H9 (cell line): Measurements from ENCODE around the gene TNFRSF4. TPM values are rescaled to one million over a fixed set of nuclear protein-coding genes. Genes with fewer than 3 reads are reported as not detected.

Experiments
- DNase-seq: peaks from one replicate; pipeline ENCODE4 v3.0.0-alpha.2; 2017
- H2AFZ ChIP-seq: one replicate; pipeline ENCODE4 v1.6.1; 2013; ENCODE audit warnings: mild to moderate bottlenecking, low read length, control low read depth, moderate library complexity
- H2AK5ac ChIP-seq: 2 replicates; pipeline ENCODE4 v1.6.1; 2013; ENCODE audit warnings: low read length, control low read depth, mixed read lengths; ENCODE audit not compliant: insufficient read length
- H2BK120ac ChIP-seq: one replicate; pipeline ENCODE4 v1.6.1; 2013; ENCODE audit warnings: low read depth, mild to moderate bottlenecking, low read length, control low read depth, inconsistent platforms; ENCODE audit not compliant: poor library complexity, severe bottlenecking
- H2BK12ac ChIP-seq: 2 replicates; pipeline ENCODE4 v1.6.1; 2013; ENCODE audit warnings: low read length, control low read depth, mixed read lengths, low read depth; ENCODE audit not compliant: insufficient read length
- H2BK15ac ChIP-seq: 2 replicates; pipeline ENCODE4 v1.6.1; 2013; ENCODE audit warnings: low read depth, low read length, control low read depth
- H2BK20ac ChIP-seq: one replicate; pipeline ENCODE4 v1.6.1; 2013; ENCODE audit warnings: low read depth, mild to moderate bottlenecking, low read length, control low read depth, inconsistent platforms; ENCODE audit not compliant: poor library complexity, severe bottlenecking
- H2BK5ac ChIP-seq: 2 replicates; pipeline ENCODE4 v1.6.1; 2013; ENCODE audit warnings: low read length, control low read depth, mixed read lengths; ENCODE audit not compliant: insufficient read length
- H3K14ac ChIP-seq: 2 replicates; pipeline ENCODE4 v1.6.1; 2013; ENCODE audit warnings: low read length, control low read depth; ENCODE audit not compliant: insufficient read depth
- H3K18ac ChIP-seq: 2 replicates; pipeline ENCODE4 v1.6.1; 2013; ENCODE audit warnings: low read depth, mild to moderate bottlenecking, mixed read lengths, low read length, control low read depth; ENCODE audit not compliant: insufficient read length
- H3K23ac ChIP-seq: 2 replicates; pipeline ENCODE4 v1.6.1; 2013; ENCODE audit warnings: low read length, control low read depth, mixed read lengths, low read depth; ENCODE audit not compliant: insufficient read length
- H3K23me2 ChIP-seq: 2 replicates; pipeline ENCODE4 v1.6.1; 2013; ENCODE audit warnings: low read depth, mild to moderate bottlenecking, mixed read lengths, low read length, control low read depth; ENCODE audit not compliant: insufficient read length, poor library complexity, severe bottlenecking
- H3K27ac ChIP-seq: 2 replicates; pipeline ENCODE4 v1.5.1; 2013; ENCODE audit warnings: low read length, control low read depth, mixed read lengths, low read depth; ENCODE audit not compliant: insufficient read length
- H3K27me3 ChIP-seq: 2 replicates; pipeline ENCODE4 v1.6.1; 2013; ENCODE audit warnings: low read length, control low read depth, inconsistent platforms; ENCODE audit not compliant: insufficient read depth
- H3K4ac ChIP-seq: 2 replicates; pipeline ENCODE4 v1.6.1; 2013; ENCODE audit warnings: low read depth, mild to moderate bottlenecking, control low read depth, inconsistent platforms, low read length, moderate library complexity
- H3K4me1 ChIP-seq: 2 replicates; pipeline ENCODE4 v1.6.1; 2013; ENCODE audit warnings: low read length, control low read depth, inconsistent platforms; ENCODE audit not compliant: insufficient read depth
- H3K4me2 ChIP-seq: 2 replicates; pipeline ENCODE4 v1.6.1; 2013; ENCODE audit warnings: low read length, control low read depth, mixed read lengths; ENCODE audit not compliant: insufficient read length, insufficient read depth
- H3K56ac ChIP-seq: 2 replicates; pipeline ENCODE4 v1.6.1; 2013; ENCODE audit warnings: low read depth, mild to moderate bottlenecking, mixed read lengths, low read length, control low read depth; ENCODE audit not compliant: insufficient read length
- H3K79me1 ChIP-seq: 2 replicates; pipeline ENCODE4 v1.6.1; 2013; ENCODE audit warnings: low read depth, mild to moderate bottlenecking, moderate library complexity, low read length, control low read depth, inconsistent platforms; ENCODE audit not compliant: insufficient read depth, poor library complexity, severe bottlenecking
- H3K79me2 ChIP-seq: 2 replicates; pipeline ENCODE4 v1.6.1; 2013; ENCODE audit warnings: low read length, control low read depth, inconsistent platforms; ENCODE audit not compliant: insufficient read depth
- H3K9ac ChIP-seq: 2 replicates; pipeline ENCODE4 v1.6.1; 2013; ENCODE audit warnings: low read length, control low read depth, mixed read lengths; ENCODE audit not compliant: insufficient read length; ENCODE audit errors: extremely low read depth
- H3K9me3 ChIP-seq: one replicate; pipeline ENCODE4 v1.6.1; 2013; ENCODE audit warnings: low read depth, low read length, inconsistent platforms; ENCODE audit not compliant: control insufficient read depth
- H3T11ph ChIP-seq: one replicate; pipeline ENCODE4 v1.6.1; 2013; ENCODE audit warnings: mild to moderate bottlenecking, low read length, control low read depth, inconsistent platforms
- H4K20me1 ChIP-seq: one replicate; pipeline ENCODE4 v1.6.1; 2013; ENCODE audit not compliant: control insufficient read depth, insufficient read length, insufficient read depth
- H4K5ac ChIP-seq: 2 replicates; pipeline ENCODE4 v1.6.1; 2013; ENCODE audit warnings: low read depth, mild to moderate bottlenecking, mixed read lengths, low read length, control low read depth; ENCODE audit not compliant: insufficient read length
- H4K8ac ChIP-seq: replicated peaks from 2 replicates; pipeline ENCODE4 v1.6.1; 2013; ENCODE audit warnings: low read length, control low read depth, mixed read lengths, low read depth; ENCODE audit not compliant: insufficient read length
- H4K91ac ChIP-seq: 2 replicates; pipeline ENCODE4 v1.6.1; 2013; ENCODE audit warnings: low read depth, mild to moderate bottlenecking, moderate library complexity, mixed read lengths, low read length, control low read depth; ENCODE audit not compliant: insufficient read length
- H3K27ac Mint-ChIP-seq, 3 experiments: 2 replicates in 2 of 3; 3 replicates in 1 of 3; pipeline ENCODE4 v1.8.0; 2020 to 2021; ENCODE audit warnings: mixed read lengths in 3 of 3, mild to moderate bottlenecking in 1 of 3, moderate library complexity in 1 of 3
- H3K27me3 Mint-ChIP-seq: 2 replicates; pipeline ENCODE4 v1.8.0; 2021; ENCODE audit warnings: low read depth, mild to moderate bottlenecking, moderate library complexity, mixed read lengths
- H3K36me3 Mint-ChIP-seq, 3 experiments: 2 replicates in 2 of 3; 3 replicates in 1 of 3; pipeline ENCODE4 v1.8.0; 2020 to 2021; ENCODE audit warnings: low read depth in 3 of 3, mixed read lengths in 3 of 3; ENCODE audit not compliant: insufficient read depth in 1 of 3
- H3K4me1 Mint-ChIP-seq, 2 experiments: 2 replicates each; pipeline ENCODE4 v1.8.0; 2020; ENCODE audit warnings: mixed read lengths in 2 of 2
- H3K4me3 Mint-ChIP-seq, 2 experiments: 2 replicates in 1 of 2; 3 replicates in 1 of 2; pipeline ENCODE4 v1.8.0; 2020 to 2021; ENCODE audit warnings: mild to moderate bottlenecking in 2 of 2, mixed read lengths in 2 of 2, moderate library complexity in 1 of 2
- H3K9me3 Mint-ChIP-seq, 2 experiments: 2 replicates in 1 of 2; 3 replicates in 1 of 2; pipeline ENCODE4 v1.8.0; 2020; ENCODE audit warnings: mild to moderate bottlenecking in 2 of 2, mixed read lengths in 2 of 2, moderate library complexity in 1 of 2
- WGBS: extraction: QIAGEN DNeasy Blood & Tissue Kit; methylation state at CpG from one replicate; pipeline ENCODE4 v1.1.7; 2013; ENCODE audit warnings: missing lambda C conversion rate, low lambda C conversion rate, mixed read lengths; ENCODE audit not compliant: insufficient read length; ENCODE audit errors: extremely low coverage; 5-methylcytosine and 5-hydroxymethylcytosine counted together
- total RNA-seq: library from RNA; stranded (reverse); gene quantifications from 2 replicates; pipeline ENCODE4 v1.2.1, GENCODE V29; 2021
- TF ChIP-seq, protein P1 (sequence below): fragments of 200-600 bp; sonication (generic); conservative IDR thresholded peaks from 3 replicates; pipeline ENCODE4 v1.8.0; 2021; ENCODE audit warnings: antibody characterized with exemption, mild to moderate bottlenecking

Gene TNFRSF4
- total RNA-seq, 1 experiment from 2014 or later, result 0.24 TPM

DNA sequence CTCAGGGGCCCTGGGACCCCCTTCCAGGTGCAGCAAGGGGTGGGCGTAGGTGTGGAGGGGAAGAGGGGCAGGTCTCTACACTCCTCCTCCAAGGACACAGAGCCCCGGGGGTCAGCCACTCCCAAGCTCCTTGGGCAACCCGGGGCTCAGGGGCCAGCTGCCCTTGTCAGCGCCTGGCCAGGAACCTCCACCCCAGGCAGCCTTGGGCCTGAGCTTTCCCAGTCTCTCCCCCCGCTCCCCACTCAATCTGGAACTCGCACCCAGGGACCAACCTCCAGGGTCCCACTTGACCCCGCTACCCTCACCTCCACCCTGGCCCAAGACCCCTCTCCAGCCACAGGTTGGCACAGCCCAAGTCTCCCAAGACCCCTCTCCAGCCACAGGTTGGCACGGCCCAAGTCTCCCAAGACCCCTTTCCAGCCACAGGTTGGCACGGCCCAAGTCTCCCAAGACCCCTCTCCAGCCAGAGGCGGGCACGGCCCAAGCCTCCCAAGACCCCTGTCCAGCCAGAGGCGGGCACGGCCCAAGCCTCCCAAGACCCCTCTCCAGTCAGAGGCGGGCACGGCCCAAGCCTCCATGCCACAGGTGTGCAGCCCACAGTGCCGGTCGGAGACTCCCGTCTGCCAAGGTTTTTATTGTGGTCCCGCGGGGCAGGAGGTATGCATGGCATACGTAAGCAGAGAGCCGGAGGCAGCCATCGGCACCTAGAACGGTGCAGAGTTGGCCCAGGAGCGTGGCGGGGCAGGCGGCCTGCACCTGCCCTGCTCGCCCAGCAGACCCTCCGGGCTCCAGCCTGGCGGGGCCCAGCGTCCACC is 3.0 kb downstream of the TNFRSF4 start:
- H3K4me3 Mint-ChIP-seq, result no peak overlapping the region
- TF ChIP-seq, protein P1, sequence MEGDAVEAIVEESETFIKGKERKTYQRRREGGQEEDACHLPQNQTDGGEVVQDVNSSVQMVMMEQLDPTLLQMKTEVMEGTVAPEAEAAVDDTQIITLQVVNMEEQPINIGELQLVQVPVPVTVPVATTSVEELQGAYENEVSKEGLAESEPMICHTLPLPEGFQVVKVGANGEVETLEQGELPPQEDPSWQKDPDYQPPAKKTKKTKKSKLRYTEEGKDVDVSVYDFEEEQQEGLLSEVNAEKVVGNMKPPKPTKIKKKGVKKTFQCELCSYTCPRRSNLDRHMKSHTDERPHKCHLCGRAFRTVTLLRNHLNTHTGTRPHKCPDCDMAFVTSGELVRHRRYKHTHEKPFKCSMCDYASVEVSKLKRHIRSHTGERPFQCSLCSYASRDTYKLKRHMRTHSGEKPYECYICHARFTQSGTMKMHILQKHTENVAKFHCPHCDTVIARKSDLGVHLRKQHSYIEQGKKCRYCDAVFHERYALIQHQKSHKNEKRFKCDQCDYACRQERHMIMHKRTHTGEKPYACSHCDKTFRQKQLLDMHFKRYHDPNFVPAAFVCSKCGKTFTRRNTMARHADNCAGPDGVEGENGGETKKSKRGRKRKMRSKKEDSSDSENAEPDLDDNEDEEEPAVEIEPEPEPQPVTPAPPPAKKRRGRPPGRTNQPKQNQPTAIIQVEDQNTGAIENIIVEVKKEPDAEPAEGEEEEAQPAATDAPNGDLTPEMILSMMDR, result no peak
- DNase-seq, result no peak

More for the DNA sequence above, 3.0 kb downstream of the TNFRSF4 start:
- H3K23ac ChIP-seq, result no peak overlapping the region
- H4K91ac ChIP-seq, result no peak overlapping the region
- no peaks in the 10 kb centered on the region for H3K79me1 ChIP-seq
- Mint-ChIP-seq H3K36me3 (no peaks in the 10 kb centered on the region), H3K9me3 (no peaks in the 10 kb centered on the region), H3K27ac (no peak overlapping the region), H3K27me3 (peaks cover 10% of the 10 kb centered on the region), H3K4me1 (peaks cover 2 to 6% of the 10 kb centered on the region in 2 experiments; a peak in 2 of 4 replicates)
- H4K8ac ChIP-seq, result no peak overlapping the region
- H2BK5ac ChIP-seq, result no peak overlapping the region
- no peak overlapping the region for H3K14ac ChIP-seq
- no peak overlapping the region for H2AK5ac ChIP-seq
- no peaks in the 10 kb centered on the region for H3K9me3 ChIP-seq
- H2AFZ ChIP-seq, result no peak overlapping the region
- no peak overlapping the region for H2BK12ac ChIP-seq
- no peak overlapping the region for H3K27ac ChIP-seq
- no peak overlapping the region for H3K4ac ChIP-seq
- H3K4me1 ChIP-seq, result no peaks in the 10 kb centered on the region
- H3K56ac ChIP-seq, result no peak overlapping the region
- H3T11ph ChIP-seq, result no peak overlapping the region
- no peak overlapping the region for H3K4me2 ChIP-seq
- H3K27me3 ChIP-seq, result no peaks in the 10 kb centered on the region; the same call in 1 of the 2 replicates
- no peak overlapping the region for H2BK120ac ChIP-seq
- no peak overlapping the region for H2BK15ac ChIP-seq
- no peak overlapping the region for H3K18ac ChIP-seq
- H4K5ac ChIP-seq, result no peak overlapping the region
- no peaks in the 10 kb centered on the region for H3K79me2 ChIP-seq
- WGBS, result no CpG with 5 or more reads among the region's 31 CpGs
- H3K23me2 ChIP-seq, result no peaks in the 10 kb centered on the region
- no peaks in the 10 kb centered on the region for H4K20me1 ChIP-seq
- no peak overlapping the region for H2BK20ac ChIP-seq
- H3K9ac ChIP-seq, result no peak overlapping the region
